Tibial artery (tissue), 4 donors: Measurements from ENCODE around the gene STARD10.

Source experiments
- DNase-seq, 2 donors: peaks; one replicate each; pipeline ENCODE4 v3.0.0-alpha.2; 2019
- H3K27ac ChIP-seq, 2 donors: fragments of 200-600 bp; sonication (generic) in 1 of 2; 1 replicate in 1 of 2; 2 replicates in 1 of 2; pipeline ENCODE4 v1.5.1; 2018 to 2019; ENCODE audit warnings: mild to moderate bottlenecking in 1 of 2
- H3K27me3 ChIP-seq, 2 donors: fragments of 200-600 bp; sonication (generic) in 1 of 2; one replicate each; pipeline versions ENCODE4 v1.5.1 to v1.6.0; 2016 to 2019
- H3K36me3 ChIP-seq, 3 donors: fragments of 200-600 bp; sonication (generic) in 2 of 3; one replicate each; pipeline ENCODE4 v1.5.1; 2016 to 2019; ENCODE audit warnings: mild to moderate bottlenecking in 2 of 3
- H3K4me1 ChIP-seq, 4 donors: fragments of 200-600 bp; sonication (generic) in 2 of 4; 1 replicate in 3 of 4; 2 replicates in 1 of 4; pipeline ENCODE4 v1.5.1; 2016 to 2019
- H3K4me3 ChIP-seq, 2 donors: fragments of 200-600 bp; sonication (generic) in 1 of 2; 1 replicate in 1 of 2; 2 replicates in 1 of 2; pipeline ENCODE4 v1.5.1; 2018 to 2019; ENCODE audit warnings: mild to moderate bottlenecking in 2 of 2
- H3K9me3 ChIP-seq, 3 donors: fragments of 200-600 bp; sonication (generic) in 1 of 3; one replicate each; pipeline ENCODE4 v1.5.1; 2016 to 2019
- intact Hi-C: fragments of 100-400 bp; cut with DNase I; formaldehyde crosslinking; loops from one replicate; pipeline ENCODE4 v1.15.0; 2023; ENCODE audit warnings: low total_unique reads
- TF ChIP-seq, protein P1 (sequence below), 2 experiments: fragments of 200-600 bp in 1 of 2; fragments of 450-650 bp in 1 of 2; IDR thresholded peaks; one replicate each; pipeline ENCODE4 v1.5.1; 2017 to 2019; ENCODE audit warnings: antibody characterized with exemption in 2 of 2, mild to moderate bottlenecking in 1 of 2, moderate library complexity in 1 of 2

Gene STARD10

DNA sequence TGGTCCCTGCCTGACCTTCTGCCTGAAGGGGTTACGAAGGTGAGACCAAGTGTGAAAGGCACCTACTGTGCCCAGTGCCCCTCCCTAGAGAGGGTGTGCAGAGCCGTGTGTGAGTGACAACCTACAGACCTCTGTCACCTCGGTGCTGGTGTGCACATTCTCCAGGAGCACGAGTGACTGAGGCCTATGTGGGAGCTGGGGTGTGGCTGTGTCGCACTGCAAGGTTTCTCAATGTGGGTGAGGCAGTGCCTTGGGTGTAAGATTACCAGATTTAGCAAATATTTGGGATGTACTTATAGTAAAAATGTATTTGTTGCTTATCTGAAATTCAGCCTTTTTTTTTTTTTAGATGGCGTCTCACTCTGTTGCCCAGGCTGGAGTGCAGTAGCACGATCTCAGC is 5.6 kb downstream of the STARD10 start:
- DNase-seq: no peak
- TF ChIP-seq, protein P1, sequence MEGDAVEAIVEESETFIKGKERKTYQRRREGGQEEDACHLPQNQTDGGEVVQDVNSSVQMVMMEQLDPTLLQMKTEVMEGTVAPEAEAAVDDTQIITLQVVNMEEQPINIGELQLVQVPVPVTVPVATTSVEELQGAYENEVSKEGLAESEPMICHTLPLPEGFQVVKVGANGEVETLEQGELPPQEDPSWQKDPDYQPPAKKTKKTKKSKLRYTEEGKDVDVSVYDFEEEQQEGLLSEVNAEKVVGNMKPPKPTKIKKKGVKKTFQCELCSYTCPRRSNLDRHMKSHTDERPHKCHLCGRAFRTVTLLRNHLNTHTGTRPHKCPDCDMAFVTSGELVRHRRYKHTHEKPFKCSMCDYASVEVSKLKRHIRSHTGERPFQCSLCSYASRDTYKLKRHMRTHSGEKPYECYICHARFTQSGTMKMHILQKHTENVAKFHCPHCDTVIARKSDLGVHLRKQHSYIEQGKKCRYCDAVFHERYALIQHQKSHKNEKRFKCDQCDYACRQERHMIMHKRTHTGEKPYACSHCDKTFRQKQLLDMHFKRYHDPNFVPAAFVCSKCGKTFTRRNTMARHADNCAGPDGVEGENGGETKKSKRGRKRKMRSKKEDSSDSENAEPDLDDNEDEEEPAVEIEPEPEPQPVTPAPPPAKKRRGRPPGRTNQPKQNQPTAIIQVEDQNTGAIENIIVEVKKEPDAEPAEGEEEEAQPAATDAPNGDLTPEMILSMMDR (IDR thresholded peaks at IDR 0.05): no peak
- intact Hi-C loops: no loop called here
- H3K9me3 ChIP-seq: no peaks in the 10 kb centered on the region
- no peak overlapping the region for H3K4me3 ChIP-seq
- H3K27me3 ChIP-seq: no peaks in the 10 kb centered on the region
- no peaks in the 10 kb centered on the region for H3K36me3 ChIP-seq
- peaks cover 0 to 35% (median 23%) of the 10 kb centered on the region in 4 donors for H3K4me1 ChIP-seq
- no peak overlapping the region for H3K27ac ChIP-seq

DNA sequence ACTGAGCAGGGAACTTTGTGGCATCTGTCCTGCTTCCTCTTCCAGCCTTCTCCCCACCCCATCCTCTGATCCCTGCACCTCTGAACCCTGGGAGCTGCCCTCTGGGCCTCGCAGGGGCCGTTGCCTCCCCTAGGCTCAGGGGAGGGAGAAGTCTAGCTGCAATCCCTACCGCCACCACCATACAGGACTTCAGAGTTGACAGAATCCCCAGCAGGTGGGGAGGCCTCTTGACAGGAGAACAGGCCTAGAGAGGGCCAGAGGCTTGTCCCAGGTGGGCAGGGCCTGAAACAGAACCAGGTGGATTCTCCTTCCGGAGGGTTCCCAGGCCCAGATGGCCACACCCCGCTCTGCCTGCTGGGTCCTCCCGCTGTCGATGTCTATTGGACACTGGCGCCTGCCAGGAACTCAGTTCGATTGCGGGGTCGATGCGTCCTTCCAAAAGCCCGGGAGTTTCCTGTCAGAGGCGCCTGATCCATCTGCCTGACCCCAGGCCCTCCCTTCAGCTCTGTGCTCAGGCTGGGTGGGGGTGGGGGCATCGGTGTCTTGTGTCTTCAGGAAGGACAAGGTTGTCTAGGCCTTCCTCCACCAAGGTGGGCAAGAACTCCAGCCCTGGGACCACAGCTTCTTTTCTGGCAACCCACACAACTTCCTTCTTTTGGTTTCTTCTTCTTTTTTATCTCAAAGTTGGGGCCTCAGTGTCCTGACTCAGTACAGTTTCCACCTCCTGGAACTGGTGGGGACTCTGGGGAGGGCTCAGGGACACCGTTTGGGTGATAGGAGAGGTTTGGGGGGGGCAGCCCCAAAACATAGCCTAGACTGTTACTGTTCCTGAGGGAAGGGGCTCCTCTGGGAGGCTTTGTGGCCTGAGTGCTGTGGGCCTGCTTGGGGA is 6.4 kb downstream of the STARD10 start:
- Histone ChIP-seq H3K4me3 (no peak overlapping the region), H3K9me3 (no peaks in the 10 kb centered on the region), H3K36me3 (no peaks in the 10 kb centered on the region), H3K27ac (no peak overlapping the region), H3K27me3 (no peaks in the 10 kb centered on the region), H3K4me1 (peaks cover 0 to 29% (median 18%) of the 10 kb centered on the region in 4 donors)
- DNase-seq: no peak
- TF ChIP-seq, protein P1 (IDR thresholded peaks at IDR 0.05): no peak
- intact Hi-C loops: no loop called here

DNA sequence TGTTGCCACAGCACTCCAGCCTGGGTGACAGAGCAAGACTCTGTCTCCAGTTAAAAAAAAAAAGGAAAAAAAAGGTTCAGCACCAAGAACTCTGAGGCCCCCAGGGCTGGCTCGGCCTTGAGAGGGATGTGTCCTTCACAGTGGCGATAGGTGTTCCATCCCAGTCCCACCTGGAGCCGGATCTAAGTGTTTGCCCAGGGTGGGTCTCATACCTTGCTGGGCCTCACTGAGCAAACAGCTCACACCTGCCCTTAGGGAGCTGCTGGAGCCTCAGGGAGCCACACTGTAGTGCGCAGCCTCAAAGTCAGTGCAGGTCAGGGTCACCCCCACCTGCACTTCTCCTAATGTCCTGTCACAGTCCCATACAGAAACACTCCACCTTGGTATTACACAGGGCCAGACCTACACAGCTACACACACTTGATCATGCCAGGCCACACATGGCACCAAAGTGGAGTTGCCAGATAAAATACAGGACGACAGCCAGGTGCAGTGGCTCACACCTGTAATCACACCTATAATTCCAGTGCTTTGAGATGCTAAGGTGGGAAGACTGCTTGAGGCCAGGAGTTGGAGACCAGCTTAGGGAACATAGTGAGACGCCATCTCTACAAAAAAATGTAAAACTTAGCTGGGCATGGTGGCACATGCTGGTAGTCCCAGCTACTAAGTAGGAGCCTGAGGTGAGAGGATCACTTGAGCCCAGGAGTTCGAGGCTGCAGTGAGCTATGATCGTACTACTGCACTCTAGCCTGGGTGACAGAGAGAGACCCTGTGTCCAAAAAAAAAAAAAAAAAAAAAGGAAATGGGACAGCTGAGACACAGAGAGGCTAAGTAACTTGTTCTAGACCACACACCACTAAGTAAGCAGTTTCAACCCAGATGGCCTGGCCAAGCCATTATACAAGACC is 7.3 kb downstream of the STARD10 start:
- Histone ChIP-seq H3K27ac (no peak overlapping the region), H3K36me3 (no peaks in the 10 kb centered on the region), H3K27me3 (no peaks in the 10 kb centered on the region), H3K4me3 (no peak overlapping the region), H3K4me1 (peaks cover 0 to 35% (median 23%) of the 10 kb centered on the region in 4 donors), H3K9me3 (no peaks in the 10 kb centered on the region)
- DNase-seq: no peak
- TF ChIP-seq, protein P1 (IDR thresholded peaks at IDR 0.05): no peak
- intact Hi-C loops: no loop called here

DNA sequence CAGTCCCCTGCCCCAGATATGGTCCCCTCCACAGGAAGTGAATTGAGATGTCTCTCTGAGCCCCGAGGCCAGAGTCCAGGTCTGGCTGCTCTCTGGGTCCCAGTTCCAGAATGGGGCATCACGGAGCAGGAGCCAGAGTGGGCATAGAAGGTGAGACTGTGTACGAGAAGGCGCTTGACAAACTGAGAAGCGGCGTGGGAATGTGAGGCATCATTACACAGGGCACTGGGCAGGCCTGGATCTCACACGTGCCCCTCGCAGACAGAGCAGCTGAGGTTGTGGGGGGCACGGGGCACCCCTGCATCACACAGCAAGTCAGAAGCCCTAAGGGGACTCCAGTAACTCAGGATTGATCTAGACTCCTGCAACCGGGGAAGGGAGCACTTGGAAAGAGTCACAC is 9.2 kb downstream of the STARD10 start:
- DNase-seq: no peak
- Histone ChIP-seq H3K27me3 (no peaks in the 10 kb centered on the region), H3K27ac (no peak overlapping the region), H3K4me3 (no peak overlapping the region), H3K36me3 (no peaks in the 10 kb centered on the region), H3K9me3 (no peaks in the 10 kb centered on the region), H3K4me1 (peaks cover 0 to 34% (median 29%) of the 10 kb centered on the region in 4 donors)
- TF ChIP-seq, protein P1 (IDR thresholded peaks at IDR 0.05): no peak
- intact Hi-C loops: no loop called here

DNA sequence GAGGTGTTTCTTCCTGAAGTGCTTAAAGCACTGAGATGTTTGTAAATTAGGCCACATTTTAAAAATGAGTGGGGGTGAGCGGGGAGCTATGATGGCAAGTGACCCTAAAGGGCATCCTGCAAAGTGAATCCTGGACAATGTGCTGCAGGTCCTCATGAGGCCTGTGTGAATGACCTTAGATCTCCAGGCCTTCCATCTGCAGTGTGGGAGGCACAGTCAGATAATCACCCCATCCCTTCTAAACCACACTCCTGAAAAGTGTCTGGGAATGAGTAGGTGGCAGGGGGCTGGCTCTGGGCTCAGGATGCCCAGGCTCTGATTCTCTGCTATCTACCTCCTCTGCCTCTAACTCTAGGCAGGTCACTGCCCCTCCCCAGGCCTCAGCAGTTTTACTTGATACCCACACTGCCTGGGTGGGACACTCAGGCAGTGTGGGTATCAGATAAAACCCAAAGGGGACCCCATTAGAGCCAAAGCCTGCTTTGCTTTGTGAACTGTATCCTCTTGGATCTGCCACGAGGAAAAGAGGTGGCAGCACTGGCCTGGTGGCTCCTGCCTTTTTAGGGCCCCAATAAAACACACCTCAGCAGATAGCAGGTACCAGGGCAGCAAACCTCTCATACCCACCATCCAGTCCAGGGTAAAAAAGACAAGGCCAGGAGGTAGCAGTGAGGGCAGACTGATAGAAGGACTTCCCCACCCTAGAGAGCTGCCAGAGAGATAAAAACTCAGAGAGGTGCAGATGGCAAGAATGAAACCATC is 10.5 kb downstream of the STARD10 start:
- intact Hi-C loops: no loop called here
- no peaks in the 10 kb centered on the region for H3K9me3 ChIP-seq
- no peak overlapping the region for H3K4me3 ChIP-seq
- H3K36me3 ChIP-seq: no peaks in the 10 kb centered on the region
- H3K27ac ChIP-seq: no peak overlapping the region
- peaks cover 0 to 35% (median 23%) of the 10 kb centered on the region in 4 donors for H3K4me1 ChIP-seq
- TF ChIP-seq, protein P1 (IDR thresholded peaks at IDR 0.05): no peak
- DNase-seq: no peak
- no peaks in the 10 kb centered on the region for H3K27me3 ChIP-seq
